GM12878 (cell line): Measurements from ENCODE around the gene ACVR1. TPM values are rescaled to one million over a fixed set of nuclear protein-coding genes. Genes with fewer than 3 reads are reported as not detected.

Source experiments
- ATAC-seq: fragments of 200-7000 bp; cut with Tn5 transposase; 3 replicates; pipeline ENCODE4 v1.9.1; 2020; ENCODE audit warnings: mild to moderate bottlenecking, moderate library complexity
- BruUV-seq: library from RNA; stranded (reverse); fragments of 400-500 nt; replicated peaks from 2 replicates; lab custom pipeline; 2021; lab: Mats Ljungman, UMichigan
- CTCF ChIA-PET: fragments of 300-600 bp; sonication (Branson Sonifier 250); formaldehyde crosslinking; extraction: SDS; loops from one replicate; lab custom pipeline; 2021; ENCODE audit warnings: inconsistent platforms; lab: Yijun Ruan, JAX
- POLR2A ChIA-PET: fragments of 350-600 bp; formaldehyde crosslinking; extraction: SDS; loops from one replicate; lab custom pipeline; 2021; ENCODE audit warnings: inconsistent platforms; lab: Charles Lee
- RAD21 ChIA-PET: fragments of 300-600 bp; sonication (Branson Sonifier 250); formaldehyde crosslinking; loops from one replicate; lab custom pipeline; 2023; ENCODE audit warnings: antibody characterized with exemption; ENCODE audit not compliant: unreplicated experiment; lab: Charles Lee
- SMC1A ChIA-PET: fragments of 300-600 bp; sonication (Branson Sonifier 250); formaldehyde crosslinking; loops from one replicate; lab custom pipeline; 2023; ENCODE audit not compliant: unreplicated experiment, uncharacterized antibody; lab: Charles Lee
- DNase-seq: peaks from one replicate; pipeline ENCODE4 v3.0.0-alpha.2; 2011; ENCODE audit warnings: low read depth, low spot score
- FAIRE-seq: peaks from 3 replicates; lab custom pipeline; 2011; peaks lifted over from hg19 to GRCh38; lab: Jason Lieb, UNC
- H2AFZ ChIP-seq: 2 replicates; pipeline ENCODE4 v1.6.0; 2011; ENCODE audit warnings: low read depth, low read length, control low read depth; ENCODE audit not compliant: control insufficient read depth
- H3K27ac ChIP-seq: 2 replicates; pipeline ENCODE4 v1.5.1; 2011; ENCODE audit warnings: control low read depth; ENCODE audit not compliant: control insufficient read depth, insufficient read depth
- H3K27me3 ChIP-seq, 2 experiments: replicated peaks in 1 of 2; 2 replicates each; pipeline versions ENCODE4 v1.6.0 to v1.6.1; 2011; ENCODE audit warnings: low read length in 1 of 2; ENCODE audit not compliant: control insufficient read depth in 2 of 2, insufficient read depth in 2 of 2
- H3K36me3 ChIP-seq, 2 experiments: 2 replicates each; pipeline ENCODE4 v1.5.1; 2011; ENCODE audit warnings: low read length in 1 of 2; ENCODE audit not compliant: control insufficient read depth in 2 of 2, insufficient read depth in 2 of 2
- H3K4me1 ChIP-seq: 2 replicates; pipeline ENCODE4 v1.6.1; 2011; ENCODE audit warnings: mild to moderate bottlenecking, low read length, moderate library complexity, mixed read lengths; ENCODE audit not compliant: control insufficient read depth, insufficient read depth
- H3K4me2 ChIP-seq: 2 replicates; pipeline ENCODE4 v1.6.0; 2011; ENCODE audit warnings: control low read depth; ENCODE audit not compliant: control insufficient read depth, insufficient read depth
- H3K4me3 ChIP-seq: fragments of 200-600 bp; sonication (generic); 2 replicates; pipeline ENCODE4 v1.5.1; 2016
- H3K79me2 ChIP-seq: 2 replicates; pipeline ENCODE4 v1.6.0; 2011; ENCODE audit warnings: low read length; ENCODE audit not compliant: control insufficient read depth, insufficient read depth
- H3K9ac ChIP-seq: 2 replicates; pipeline ENCODE4 v1.8.0; 2011; ENCODE audit warnings: low read length, control low read depth, mixed read lengths; ENCODE audit not compliant: control insufficient read depth, insufficient read depth
- H3K9me3 ChIP-seq: replicated peaks from 3 replicates; pipeline ENCODE4 v1.5.1; 2011; ENCODE audit warnings: mild to moderate bottlenecking, low read length; ENCODE audit not compliant: control insufficient read depth, insufficient read depth
- H4K20me1 ChIP-seq: 2 replicates; pipeline ENCODE4 v1.6.0; 2011; ENCODE audit not compliant: control insufficient read depth, insufficient read depth
- CBX5 ChIP-seq: sonication (generic); IDR thresholded peaks from 2 replicates; pipeline ENCODE4 v1.6.1; 2016; ENCODE audit warnings: low read depth, moderate library complexity, mild to moderate bottlenecking, inconsistent platforms
- CREB1 ChIP-seq: IDR thresholded peaks from 2 replicates; pipeline ENCODE4 v1.6.1; 2012; ENCODE audit warnings: low read depth, mild to moderate bottlenecking, inconsistent platforms
- EGR1 ChIP-seq, 2 experiments: IDR thresholded peaks; 1 replicate in 1 of 2; 2 replicates in 1 of 2; pipeline ENCODE4 v1.6.1; 2011 to 2012; ENCODE audit warnings: low read depth in 2 of 2, low read length in 2 of 2, borderline replicate concordance in 1 of 2, mild to moderate bottlenecking in 1 of 2, moderate library complexity in 1 of 2
- ESRRA ChIP-seq: IDR thresholded peaks from 2 replicates; pipeline ENCODE4 v1.6.1; 2012; ENCODE audit warnings: mild to moderate bottlenecking, low read length, improper control_type of control experiment
- EZH2 ChIP-seq: IDR thresholded peaks from 2 replicates; pipeline ENCODE4 v1.6.1; 2012; ENCODE audit warnings: low read depth, mild to moderate bottlenecking, control low read depth, inconsistent platforms, low read length, borderline replicate concordance; ENCODE audit not compliant: control insufficient read depth
- IKZF1 ChIP-seq: fragments of 450-650 bp; conservative IDR thresholded peaks from 2 replicates; pipeline ENCODE4 v1.6.1; 2017; ENCODE audit warnings: antibody characterized with exemption, mild to moderate bottlenecking
- MEF2A ChIP-seq: IDR thresholded peaks from 2 replicates; pipeline ENCODE4 v1.6.1; 2011; ENCODE audit warnings: low read depth, mild to moderate bottlenecking, low read length, moderate library complexity; ENCODE audit not compliant: insufficient read depth
- RFX5 ChIP-seq: IDR thresholded peaks from 2 replicates; pipeline ENCODE4 v1.6.1; 2011; ENCODE audit warnings: low read depth, low read length, improper control_type of control experiment
- SMC3 ChIP-seq: IDR thresholded peaks from 2 replicates; pipeline ENCODE4 v1.6.1; 2011; ENCODE audit warnings: low read length, improper control_type of control experiment, borderline replicate concordance
- SRF ChIP-seq, 2 experiments: IDR thresholded peaks; 2 replicates each; pipeline ENCODE4 v1.6.1; 2011; ENCODE audit warnings: low read depth in 2 of 2, low read length in 2 of 2, mild to moderate bottlenecking in 1 of 2, moderate library complexity in 1 of 2
- STAT3 ChIP-seq: IDR thresholded peaks from 2 replicates; pipeline ENCODE4 v1.6.1; 2011; ENCODE audit warnings: low read depth, low read length, improper control_type of control experiment
- WGBS: methylation state at CpG from one replicate; pipeline ENCODE4 v1.1.6; 2016; ENCODE audit warnings: low lambda C conversion rate; ENCODE audit not compliant: insufficient replicate concordance, insufficient coverage; ENCODE audit errors: missing lambda C conversion rate; 5-methylcytosine and 5-hydroxymethylcytosine counted together
- in situ Hi-C: fragments of 300-500 bp; cut with MboI; formaldehyde crosslinking; loops from 9 replicates; pipeline ENCODE4 v1.14.3; 2018; ENCODE audit warnings: mixed read lengths
- intact Hi-C: fragments of 100-400 bp; cut with micrococcal nuclease; formaldehyde crosslinking; loops from one replicate; pipeline ENCODE4 v1.14.2; 2022; ENCODE audit not compliant: unreplicated experiment
- polyA plus RNA-seq, 11 experiments: library from polyadenylated mRNA; depleted of rRNA in 4 of 11; unstranded in 6 of 11; stranded (reverse) in 5 of 11; fragments of >200 nt; fragmentation: Nextera tagmentation in 4 of 11; fragmentation: Illumina TruSeq in 1 of 11; extraction: Ambion mirVana in 4 of 11; extraction: Trizol in 1 of 11; gene quantifications; 1 replicate in 1 of 11; 2 replicates in 10 of 11; pipeline versions ENCODE4 v1.2.1 to v1.2.3, GENCODE V29; 2011 to 2016; ENCODE audit warnings: inconsistent platforms in 2 of 11, missing spikeins in 2 of 11, low read depth in 1 of 11
- total RNA-seq, 4 experiments: library from RNA; depleted of rRNA in 3 of 4; stranded (reverse); fragments of >200 nt in 3 of 4; fragmentation: Illumina TruSeq in 1 of 4; extraction: Trizol in 1 of 4; gene quantifications; 2 replicates each; pipeline versions ENCODE4 v1.2.1 to v1.2.3, GENCODE V29; 2013 to 2021
- TF ChIP-seq, protein P1 (sequence below): IDR thresholded peaks from 2 replicates; pipeline ENCODE4 v1.6.1; 2012; ENCODE audit warnings: low read depth, low read length, improper control_type of control experiment

Gene ACVR1
- total and polyA plus RNA-seq, 10 of the 15 experiments (the other 5 are each of a cell fraction or from before 2014, with no cell fraction given) = 0.06 to 0.24 (median 0.14) TPM; not detected in 4

GRCh38 chr2:157818227-157818626 lies 57.9 kb downstream of the ACVR1 start:
- Histone ChIP-seq H3K4me3 (no peak overlapping the region), H3K4me2 (no peak overlapping the region), H3K4me1 (no peaks in the 10 kb centered on the region), H4K20me1 (no peaks in the 10 kb centered on the region), H3K27me3 (no peaks in the 10 kb centered on the region), H3K9ac (no peak overlapping the region), H3K36me3 (no peaks in the 10 kb centered on the region), H3K79me2 (no peaks in the 10 kb centered on the region), H2AFZ (no peak overlapping the region), H3K9me3 (no peaks in the 10 kb centered on the region), H3K27ac (no peak overlapping the region)
- no TSS peak for BruUV-seq
- ChIA-PET RAD21 (no interaction called here), SMC1A (no interaction called here), POLR2A (no interaction called here), CTCF (no interaction called here)
- no peak for TF ChIP-seq STAT3
- TF ChIP-seq EGR1 (IDR thresholded peaks at IDR 0.05; ENCODE audit: borderline replicate concordance in 1 of 2, low read depth in 2 of 2, low read length in 2 of 2) = no peak
- no peak for TF ChIP-seq MEF2A
- no peak for TF ChIP-seq IKZF1
- TF ChIP-seq SRF (IDR thresholded peaks at IDR 0.05; ENCODE audit: low read depth in 2 of 2, low read length in 2 of 2) = no peak
- TF ChIP-seq EZH2 = no peak
- TF ChIP-seq, protein P1, sequence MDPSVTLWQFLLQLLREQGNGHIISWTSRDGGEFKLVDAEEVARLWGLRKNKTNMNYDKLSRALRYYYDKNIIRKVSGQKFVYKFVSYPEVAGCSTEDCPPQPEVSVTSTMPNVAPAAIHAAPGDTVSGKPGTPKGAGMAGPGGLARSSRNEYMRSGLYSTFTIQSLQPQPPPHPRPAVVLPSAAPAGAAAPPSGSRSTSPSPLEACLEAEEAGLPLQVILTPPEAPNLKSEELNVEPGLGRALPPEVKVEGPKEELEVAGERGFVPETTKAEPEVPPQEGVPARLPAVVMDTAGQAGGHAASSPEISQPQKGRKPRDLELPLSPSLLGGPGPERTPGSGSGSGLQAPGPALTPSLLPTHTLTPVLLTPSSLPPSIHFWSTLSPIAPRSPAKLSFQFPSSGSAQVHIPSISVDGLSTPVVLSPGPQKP = no peak
- TF ChIP-seq CREB1 = no peak
- TF ChIP-seq RFX5 = no peak
- TF ChIP-seq SMC3 = no peak
- TF ChIP-seq ESRRA = no peak
- TF ChIP-seq CBX5 = no peak
- intact Hi-C loops (no loop called here), in situ Hi-C loops (no loop called here)
- DNase-seq (no peak), ATAC-seq (no peak), FAIRE-seq (no peak)
- 68% methylated on average over 7 of the region's 7 CpGs for WGBS
